GM12875 (cell line): ENCODE data around the gene WDR87.

ENCODE experiments used
- H3K4me3 ChIP-seq: one replicate; pipeline ENCODE4 v1.5.1; 2011; ENCODE audit warnings: low read depth, low read length, control low read depth
- CTCF ChIP-seq: IDR thresholded peaks from 2 replicates; pipeline ENCODE4 v1.5.1; 2011; ENCODE audit warnings: low read depth, mild to moderate bottlenecking, control low read depth, inconsistent platforms, low read length, moderate library complexity, borderline replicate concordance; ENCODE audit not compliant: insufficient read depth

The WDR87 gene

GRCh38 chr19:37864501-37864900 lies 41.9 kb downstream of the WDR87 start:
- TF ChIP-seq CTCF, result no peak
- no peak overlapping the region for H3K4me3 ChIP-seq

- TF ChIP-seq CTCF, result no peak
- no peak overlapping the region for H3K4me3 ChIP-seq
Measured at GRCh38 chr19:37855098-37855497, 51.3 kb downstream of the WDR87 start.

DNA sequence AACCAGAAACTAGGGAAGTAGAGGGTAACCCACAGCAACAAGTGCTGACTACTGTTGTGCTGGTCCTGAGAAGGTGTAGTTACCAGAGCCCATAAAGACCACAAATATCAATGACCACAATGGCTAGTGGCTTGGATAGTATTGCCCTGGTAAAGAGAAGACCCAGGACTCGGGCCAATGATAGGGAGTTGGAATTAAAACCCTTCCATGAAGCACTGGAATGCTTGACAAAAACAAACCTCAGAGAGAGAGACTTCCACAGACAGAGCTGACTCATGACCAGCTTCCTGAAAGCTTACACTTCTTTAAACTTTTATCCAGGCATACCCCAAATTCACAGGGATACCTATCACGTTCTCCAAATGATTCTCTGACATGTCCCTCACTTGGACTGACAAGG lies 60.5 kb downstream of the WDR87 start:
- no peak for TF ChIP-seq CTCF
- no peak overlapping the region for H3K4me3 ChIP-seq
